Measurements from ENCODE around the gene MACC1. TPM values are rescaled to one million over a fixed set of nuclear protein-coding genes. Genes with fewer than 3 reads are reported as not detected.

Gene MACC1
- total RNA-seq (2022; extraction: Qiagen RNA extraction): not detected in 5 replicates

GRCh38 chr7:20217193-20217948, at the start of gene MACC1:
Gene MACC1 (minus strand): TSS chr7:20217384. CDS start chr7:20161862, 55,522 bp downstream.

Other genes with a start within 250 kb of the MACC1 start
- 0.86 to 1.4 TPM (median 1.1 TPM) in 5 replicates for gene ITGB8, start 113.5 kb upstream of the MACC1 start, total RNA-seq (2022; extraction: Qiagen RNA extraction)